HuH-7 (cell line): Measurements from ENCODE around the gene HYDIN.
"Not testable (repeated sequence)": the region's sequence is repeated elsewhere in the genome, so short reads cannot be mapped to it uniquely, and the experiment has no call there.

Experiments used
- DNase-seq: peaks from one replicate; pipeline ENCODE4 v3.0.0; 2011; ENCODE audit warnings: low spot score

The HYDIN gene

DNA sequence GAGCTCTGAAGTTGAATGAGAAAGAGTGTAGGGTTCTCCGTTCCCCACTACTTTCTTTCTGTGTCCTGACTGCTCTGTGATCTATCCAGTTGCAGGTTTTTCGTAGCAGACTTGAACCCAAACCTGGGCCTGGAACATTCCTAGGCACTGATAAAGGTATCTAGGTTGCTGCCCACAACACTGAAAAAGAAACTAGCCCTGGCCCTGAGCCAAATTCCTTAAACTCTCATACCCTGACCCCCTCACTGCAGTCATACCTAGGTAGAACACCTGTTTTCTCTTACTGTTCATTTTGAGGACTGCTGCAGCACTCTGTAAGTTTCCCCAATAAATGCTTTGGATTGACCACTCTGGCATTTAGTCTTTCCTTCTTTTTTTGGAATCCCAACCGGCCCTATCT, 5.4 kb downstream of the HYDIN start:
- no peak for DNase-seq

DNA sequence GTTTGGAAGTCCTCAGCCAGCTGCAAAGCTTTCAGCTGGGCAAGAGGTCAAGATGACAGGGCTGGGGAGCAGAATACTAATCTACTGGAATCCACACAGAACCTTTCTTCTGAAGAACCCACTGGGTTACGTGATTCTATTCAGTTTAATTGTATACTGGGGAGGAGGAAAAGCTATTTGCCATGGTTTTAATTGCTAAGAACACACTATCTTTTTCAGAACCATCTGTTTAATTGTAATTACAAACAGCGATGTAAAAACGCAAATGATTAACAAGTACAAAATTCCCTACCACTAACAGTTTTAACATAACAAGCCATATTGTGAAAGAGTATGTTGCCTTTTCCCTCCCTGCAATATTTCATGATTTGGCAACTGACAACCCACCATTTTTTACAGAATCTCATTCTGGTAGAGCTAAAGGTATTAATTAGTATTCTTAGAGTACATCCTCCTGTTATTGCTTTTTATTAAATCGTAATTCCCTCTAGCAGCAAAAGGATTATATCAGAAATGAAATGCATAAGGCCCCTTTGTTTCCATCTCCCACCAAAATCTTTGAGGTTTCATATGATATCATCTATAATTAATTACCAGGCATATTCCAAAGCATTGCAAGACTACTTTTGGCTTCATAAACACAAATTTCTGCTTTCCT, 12.1 kb downstream of the HYDIN start:
- DNase-seq: no peak

DNA sequence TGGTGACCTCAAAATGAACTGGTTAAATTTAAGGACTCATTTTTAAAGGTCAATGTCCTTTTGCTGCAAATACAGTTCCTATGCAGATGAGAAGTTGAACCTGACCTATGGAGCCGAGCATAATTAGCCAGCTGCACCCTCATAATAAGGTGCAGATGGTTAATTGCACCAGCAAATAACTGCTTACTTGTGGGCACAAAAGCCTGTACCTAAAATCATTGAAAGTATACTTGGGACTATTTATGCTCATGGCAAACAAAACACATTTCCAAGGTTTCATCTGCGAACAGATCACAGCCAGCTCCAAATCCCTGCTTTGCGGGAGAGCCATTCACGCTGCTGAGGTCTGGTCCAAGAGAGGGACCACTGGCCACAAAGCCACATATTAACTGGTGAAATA, 13.0 kb downstream of the HYDIN start:
- no peak for DNase-seq

DNA sequence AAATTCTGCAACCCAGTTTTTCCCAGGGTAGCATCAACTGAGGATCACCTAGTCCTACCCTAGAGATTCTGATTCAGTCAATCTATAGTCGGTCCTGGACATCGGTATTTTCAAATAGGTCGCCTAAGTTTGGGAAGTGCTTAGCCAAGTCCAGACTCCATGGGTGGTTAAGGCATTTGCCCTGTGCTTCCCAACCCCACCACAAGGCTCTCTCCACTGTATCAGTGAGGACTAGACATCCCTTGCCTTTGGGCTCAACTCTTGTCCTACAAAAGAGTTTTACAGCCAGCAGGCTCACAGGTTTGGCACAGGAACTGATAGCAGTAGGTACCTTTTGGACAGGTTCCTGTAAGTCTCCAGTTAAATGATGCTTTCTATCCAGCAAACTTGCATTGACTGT, 13.8 kb downstream of the HYDIN start:
- no peak for DNase-seq

DNA sequence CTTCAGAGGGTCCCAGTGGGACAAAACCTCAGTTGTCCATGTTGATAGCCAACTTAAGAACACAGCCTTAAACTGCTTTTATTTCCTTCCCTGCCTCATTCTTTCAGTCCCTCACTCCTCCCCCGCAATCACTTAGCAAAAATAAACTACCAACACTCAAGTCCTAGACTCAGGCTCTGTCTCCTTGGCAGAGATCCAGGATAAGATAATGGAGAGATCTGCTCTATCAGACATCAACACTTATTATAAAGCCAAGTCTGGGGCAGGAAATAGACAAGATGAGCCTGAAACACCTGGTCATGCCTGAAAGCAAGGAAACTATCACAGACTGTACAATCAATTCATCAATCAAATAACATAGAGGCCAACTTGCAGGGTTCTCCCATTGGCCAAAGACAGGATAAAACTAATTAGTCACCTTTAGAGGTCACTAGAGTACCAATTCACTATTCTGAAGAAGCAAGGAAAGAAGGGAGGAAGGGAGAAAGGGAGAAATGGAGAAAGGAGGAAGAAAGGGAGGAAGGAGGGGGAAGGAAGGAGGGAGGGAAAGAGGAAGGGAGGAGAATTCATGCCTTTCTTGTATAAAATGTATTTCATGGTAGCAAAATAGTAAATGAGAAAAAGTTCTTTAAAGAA, 15.7 kb downstream of the HYDIN start:
- DNase-seq: no peak

DNA sequence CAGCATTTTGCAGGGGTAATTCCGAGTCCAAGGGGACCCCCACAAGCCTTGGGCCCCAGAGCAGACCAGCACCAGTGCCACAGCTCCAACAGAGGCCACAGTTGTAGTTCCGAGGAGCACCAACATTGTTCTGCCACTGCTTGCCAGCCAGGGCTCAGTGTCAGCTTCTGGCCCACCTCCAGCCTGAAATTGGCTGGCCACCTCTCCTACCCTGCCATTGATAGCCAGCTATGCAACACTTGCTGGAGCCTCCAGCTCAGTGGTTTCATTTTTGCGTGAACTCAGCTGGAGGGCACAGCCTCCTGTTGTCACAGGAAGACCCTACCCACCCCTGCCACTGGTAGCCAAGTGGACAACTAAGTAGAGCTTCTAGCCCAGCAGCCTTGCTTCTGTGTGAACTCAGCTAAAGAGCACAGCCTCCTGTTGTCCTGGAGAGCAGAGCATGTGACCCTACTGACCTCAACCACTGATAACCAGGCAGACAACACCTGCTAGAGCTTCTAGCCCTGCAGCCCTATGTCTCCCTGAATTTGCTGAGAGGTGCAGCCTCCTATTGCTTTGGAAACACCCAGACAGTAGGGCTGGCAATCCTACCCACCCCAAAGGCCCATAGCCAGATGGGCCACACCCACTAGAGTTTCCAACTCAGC, 24.9 kb downstream of the HYDIN start:
- DNase-seq: no peak

DNA sequence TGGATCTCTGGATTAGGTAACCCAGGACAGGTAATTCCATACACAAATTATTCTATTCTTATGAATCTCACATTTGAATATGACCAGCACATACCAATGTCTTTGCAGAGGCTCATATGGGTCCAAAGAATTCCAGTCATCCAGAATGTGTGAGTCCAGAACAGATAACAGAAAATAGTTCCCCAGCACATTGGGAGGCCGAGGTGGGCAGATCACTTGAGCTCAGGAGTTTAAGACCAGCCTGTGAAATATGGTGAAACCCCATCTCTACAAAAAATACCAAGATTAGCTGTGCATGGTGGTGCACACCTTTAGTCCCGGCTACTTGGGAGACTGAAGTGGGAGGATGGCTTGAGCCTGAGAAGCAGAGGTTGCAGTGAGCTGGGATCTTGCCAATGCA, 26.9 kb downstream of the HYDIN start:
- no peak for DNase-seq

DNA sequence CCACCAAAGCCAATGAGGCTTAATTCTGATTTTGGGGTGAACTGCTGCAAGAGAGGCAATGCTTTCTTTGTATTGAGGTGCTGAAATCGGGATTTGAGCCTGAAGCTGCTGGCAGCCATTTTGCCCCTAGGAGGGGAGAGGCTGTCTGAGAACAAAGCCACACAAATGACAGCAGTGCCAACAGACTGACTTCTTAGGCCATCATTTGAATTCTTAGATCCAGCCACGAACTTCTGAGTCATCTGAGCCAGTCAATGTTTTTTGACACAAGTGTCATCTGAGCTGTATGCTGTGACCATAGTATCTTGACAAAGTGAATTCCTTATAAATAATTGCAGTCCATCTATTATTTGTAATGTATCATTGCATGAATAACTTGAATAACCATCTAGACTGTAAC, 29.0 kb downstream of the HYDIN start:
- no peak for DNase-seq

DNA sequence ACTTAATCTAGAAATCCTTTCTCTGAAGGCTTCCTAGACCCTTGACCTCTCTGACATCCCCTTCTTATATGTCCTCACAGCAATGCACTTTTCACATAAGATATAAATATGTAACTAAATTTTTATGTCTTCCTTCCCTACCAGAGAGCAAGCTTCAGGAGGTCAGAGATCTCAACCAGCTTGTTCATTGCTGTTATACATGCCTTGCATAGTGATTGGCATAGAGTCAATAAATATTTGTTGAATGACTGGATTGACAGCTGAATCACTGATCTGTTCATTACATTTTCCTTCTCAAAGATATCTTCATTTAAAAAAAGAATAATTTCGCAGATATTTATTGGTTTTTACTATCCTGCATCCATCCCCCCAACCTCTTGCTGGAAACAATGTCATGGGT, 29.5 kb downstream of the HYDIN start:
- no peak for DNase-seq

DNA sequence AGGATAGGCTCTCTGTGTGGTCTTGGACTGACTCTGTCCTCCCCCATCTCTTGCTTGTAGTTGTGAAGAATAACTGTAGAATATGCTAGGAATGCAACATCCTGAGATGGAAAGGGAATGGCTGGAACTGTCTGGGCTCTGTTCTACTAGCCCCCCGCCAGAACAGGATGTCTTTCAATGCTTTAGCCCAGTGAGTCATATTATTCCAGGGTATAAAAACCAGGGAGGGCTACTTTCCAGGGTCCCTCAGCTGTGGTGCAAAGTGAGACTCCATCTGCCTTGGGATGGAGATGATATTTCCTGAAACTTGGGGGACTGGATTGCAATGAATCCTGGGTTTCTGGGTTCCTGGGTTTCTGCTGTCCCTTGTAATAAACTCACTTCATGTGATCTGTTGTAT, 32.1 kb downstream of the HYDIN start:
- DNase-seq: no peak

DNA sequence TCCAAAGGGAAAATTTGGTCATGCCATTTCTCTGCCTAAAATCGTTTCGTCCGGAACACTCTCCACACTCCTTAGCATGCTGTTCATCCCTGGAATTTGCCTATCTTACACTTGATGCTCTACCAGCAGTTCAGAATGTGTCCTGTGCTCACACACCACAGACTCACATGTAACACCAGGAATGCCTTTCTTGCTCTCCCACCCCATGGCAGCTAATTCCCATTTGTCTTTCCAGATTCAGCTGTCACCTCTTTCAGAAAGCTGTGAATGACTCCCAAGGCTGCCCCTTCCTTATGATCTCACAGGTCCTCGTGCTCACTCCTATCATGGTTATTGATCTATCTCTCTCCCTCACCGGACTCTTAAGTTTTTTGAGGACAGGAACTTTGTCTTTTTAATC, 38.1 kb downstream of the HYDIN start:
- DNase-seq: no peak

DNA sequence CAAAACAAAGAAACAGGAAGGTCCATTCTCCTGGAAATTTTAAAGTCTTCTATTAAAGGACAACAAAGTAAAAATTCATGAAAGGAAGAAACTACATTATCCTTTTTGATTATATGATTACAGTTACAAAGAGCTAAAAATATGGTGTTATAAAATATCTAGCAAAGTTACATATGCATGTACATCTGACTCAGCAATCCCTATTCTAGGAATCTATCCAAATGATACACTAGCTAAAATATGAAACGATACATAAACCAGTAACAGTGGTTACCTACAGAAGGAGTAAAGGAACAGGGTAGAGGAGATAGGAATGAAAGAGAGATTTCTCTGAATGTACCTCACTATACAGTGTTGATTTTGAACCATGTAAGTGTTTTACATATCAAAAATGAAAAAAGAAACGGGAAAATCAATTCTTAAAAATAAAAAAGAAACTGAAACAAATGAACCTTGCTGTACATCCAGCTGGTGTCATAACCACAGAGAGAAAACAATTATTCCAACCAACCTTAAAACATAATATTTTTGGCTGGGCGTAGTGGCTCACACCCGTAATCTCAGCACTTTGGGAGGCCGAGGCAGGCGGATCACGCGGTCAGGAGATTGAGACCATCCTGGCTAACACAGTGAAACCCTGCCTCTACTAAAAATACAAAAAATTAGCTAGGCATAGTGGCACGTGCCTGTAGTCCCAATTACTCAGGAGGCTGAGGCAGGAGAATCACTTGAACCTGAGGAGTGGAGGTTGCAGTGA, 41.4 kb downstream of the HYDIN start:
- DNase-seq: no peak

DNA sequence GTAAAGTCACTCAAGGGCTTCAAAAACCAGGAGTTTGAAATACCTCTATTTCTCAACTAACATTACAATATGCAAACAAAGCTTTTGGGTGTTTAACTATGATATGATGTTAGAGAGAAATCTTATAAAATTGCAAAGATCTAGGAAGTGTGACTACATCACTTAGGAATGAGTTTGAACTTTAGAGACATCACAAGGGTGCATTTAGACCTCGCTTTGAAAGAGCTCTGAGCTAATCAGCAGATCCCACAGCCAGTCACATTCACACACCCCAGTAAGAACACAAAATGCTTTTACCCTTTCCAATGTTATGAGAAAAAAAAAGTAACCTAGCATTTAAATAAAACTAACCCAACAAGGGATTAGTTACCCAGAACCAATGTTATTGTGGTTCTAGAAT, 45.2 kb downstream of the HYDIN start:
- DNase-seq: no peak

DNA sequence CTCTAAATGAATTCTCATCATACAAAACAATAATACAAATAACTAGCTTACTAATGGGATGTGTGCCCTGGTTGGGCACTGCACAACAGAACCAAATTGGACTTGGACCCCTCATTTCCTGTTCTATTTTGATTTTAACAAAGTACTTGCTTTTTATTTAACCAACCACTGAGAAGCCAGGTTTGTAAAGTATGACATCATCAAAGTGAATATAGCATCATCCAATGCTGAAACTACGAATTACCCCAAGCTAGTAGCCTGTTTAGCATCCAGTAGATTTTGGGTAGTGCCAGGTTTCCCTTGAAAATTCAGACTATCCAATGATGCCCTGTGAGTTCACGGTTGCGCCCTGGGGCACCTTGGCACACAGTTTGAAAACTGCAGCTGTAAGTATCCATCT, 51.0 kb downstream of the HYDIN start:
- no peak for DNase-seq

DNA sequence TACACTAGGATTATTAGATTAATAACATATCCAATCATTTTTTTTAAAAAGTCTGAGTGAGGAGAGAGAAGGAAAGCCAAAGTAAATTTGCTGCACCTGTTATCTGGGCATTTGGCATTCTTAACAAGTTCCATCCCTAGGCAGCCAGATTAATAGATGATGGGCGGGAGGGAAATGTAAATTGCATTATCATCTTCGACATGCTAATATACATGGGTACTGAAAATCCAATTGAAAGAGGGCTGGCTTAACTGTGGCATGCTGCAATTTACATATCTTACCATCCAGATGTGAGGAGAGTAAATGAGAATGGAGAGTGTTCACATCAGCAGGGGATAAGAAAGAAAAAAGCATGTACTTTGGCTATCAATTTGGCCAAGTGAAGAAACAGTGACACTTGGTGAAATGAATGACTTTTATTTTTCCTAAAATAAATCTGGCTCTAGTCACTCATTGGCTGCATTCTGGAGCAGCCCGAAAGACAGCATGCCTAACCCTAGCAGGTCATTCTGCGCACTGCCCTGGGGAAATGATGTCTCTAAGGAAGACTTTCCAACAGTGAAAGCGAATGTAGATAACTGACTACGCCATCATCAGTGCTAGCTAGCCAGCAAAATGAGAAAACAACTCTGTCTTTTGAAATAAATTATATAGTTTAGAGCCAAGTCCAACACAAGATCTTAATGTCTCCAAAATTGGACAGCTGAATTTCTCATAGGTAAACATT, 57.9 kb downstream of the HYDIN start:
- no peak for DNase-seq

DNA sequence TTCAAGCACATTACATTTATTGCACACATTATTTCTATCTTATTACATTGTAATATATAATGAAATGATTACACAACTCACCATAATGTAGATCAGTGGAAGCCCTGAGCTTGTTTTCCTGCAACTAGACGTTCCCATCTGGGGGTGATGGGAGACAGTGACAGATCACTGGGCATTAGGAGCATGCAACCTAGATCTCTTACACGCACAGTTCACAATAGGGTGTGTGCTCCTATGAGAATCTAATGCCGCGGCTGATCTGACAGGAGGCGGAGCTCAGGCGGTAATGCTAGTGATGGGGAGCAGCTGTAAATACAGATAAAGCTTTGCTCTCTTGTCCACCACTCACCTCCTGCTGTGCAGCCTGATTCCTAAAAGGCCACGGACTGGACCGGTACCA, 69.5 kb downstream of the HYDIN start:
- not testable (repeated sequence) for DNase-seq

DNA sequence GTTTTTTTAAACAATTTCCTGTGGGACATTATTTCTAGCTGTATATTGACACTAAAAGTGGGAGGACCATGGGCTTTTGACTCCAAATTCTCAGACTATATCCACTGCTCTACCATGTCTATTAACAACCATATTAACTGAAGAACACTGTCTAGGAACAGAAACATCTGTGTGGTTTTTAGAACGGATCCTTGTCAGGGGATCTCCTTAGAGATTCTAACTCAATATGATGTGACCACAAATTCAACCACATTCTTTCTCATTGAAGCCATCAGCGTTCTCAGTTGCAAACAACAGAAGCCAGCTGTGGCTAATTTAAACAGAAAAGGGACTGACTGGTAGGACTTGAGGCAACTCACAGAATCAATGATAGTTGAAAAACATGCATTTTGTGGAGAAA, 73.2 kb downstream of the HYDIN start:
- not testable (repeated sequence) for DNase-seq

DNA sequence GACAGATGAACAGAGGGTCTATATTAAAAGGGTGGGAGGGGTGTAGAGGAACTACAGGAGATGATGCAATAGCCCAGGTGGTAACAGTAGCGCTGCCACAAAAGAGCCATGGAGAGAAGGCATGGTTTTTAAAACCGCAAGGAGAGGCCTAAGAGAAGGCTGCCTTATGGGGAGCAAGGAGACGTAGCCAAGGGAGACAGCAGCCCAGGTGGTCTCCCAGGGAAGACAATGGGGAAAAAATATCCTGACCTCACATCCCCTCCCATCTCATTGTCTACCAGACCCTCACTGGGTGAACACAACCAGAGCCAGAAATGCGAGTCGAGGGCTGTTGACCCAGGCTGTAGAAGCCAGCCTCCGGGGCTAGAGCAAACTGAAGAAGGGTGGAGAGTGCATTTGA, 77.2 kb downstream of the HYDIN start:
- not testable (repeated sequence) for DNase-seq

DNA sequence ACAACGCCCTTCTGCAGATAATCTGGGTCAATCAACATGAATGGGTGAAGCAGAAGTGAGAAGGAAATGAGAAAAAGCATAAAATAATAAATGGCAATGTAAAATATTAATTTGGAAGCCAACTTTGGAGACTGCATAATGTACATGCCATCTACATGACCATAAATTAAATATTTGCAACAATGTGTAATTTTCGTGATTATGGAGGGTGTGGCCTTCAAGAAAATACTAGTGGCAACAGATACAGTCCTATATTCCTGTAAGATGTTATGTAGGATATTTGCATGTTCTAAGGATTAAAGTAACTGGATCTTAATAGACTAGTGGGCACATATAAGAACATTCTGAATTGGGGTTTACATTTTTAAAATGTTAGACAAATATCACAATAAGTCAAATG, 78.9 kb downstream of the HYDIN start:
- not testable (repeated sequence) for DNase-seq

DNA sequence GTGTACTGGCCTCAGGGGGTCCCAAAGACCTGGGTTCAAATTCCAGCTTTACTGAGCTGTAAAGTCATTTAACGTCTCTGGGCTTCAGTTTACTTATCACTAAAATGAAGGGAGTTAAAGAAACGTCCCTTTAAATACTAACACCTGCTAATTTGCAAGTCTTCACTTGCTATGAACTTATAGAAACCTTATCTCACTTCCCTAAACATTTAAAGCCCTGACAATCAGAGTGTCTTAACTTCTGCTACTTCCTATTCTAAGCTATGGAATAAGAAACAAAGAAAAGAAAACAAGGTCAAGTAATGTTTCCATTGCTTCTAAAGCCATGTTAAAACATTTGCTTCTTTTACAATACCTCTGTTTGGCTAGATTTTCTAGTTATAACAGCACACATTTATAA, 87.3 kb downstream of the HYDIN start:
- DNase-seq: not testable (repeated sequence)

DNA sequence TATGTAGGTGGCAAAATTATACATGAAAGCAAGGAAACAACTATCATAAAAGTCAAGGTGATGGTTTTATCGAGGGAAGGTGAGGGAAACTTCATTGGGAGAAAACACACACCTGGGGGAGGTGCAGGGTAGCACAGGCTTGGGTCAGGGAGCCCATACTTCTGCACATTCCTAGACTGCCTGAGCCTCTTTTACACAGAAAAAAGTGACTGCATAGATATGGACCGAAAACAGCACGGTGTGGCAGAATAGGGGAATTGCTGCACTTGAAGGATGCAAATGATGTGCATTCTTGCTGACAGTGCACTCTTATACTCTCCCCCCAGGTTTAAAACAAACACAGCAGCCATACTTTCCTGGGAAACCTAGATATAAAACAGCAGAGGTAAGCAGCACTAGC, 120.0 kb downstream of the HYDIN start:
- not testable (repeated sequence) for DNase-seq

DNA sequence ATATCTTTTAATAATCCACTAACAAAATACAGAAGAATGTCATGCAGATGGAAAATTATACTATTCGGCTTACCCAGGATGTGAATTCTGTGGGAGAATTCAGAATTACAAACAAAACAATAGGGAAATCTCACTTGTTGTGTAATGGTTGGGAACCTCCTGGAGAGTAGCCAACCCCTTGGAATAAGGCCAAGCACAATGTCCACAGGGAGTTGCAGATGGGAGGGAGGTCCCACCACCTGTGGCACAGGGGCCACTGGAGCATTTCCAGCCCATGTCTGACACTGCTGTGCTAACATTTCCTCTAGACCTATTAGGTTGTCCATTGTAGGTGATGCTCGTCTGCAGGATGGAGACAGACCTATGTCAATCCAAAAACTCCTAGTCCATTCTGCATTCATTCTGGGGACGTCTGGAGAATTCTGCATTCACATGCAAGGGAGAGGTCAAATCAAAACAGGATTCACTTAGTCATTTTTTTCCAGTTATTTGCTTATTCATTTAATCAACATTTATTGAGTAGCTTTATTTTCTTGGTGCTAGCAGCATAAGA, 120.8 kb downstream of the HYDIN start:
- not testable (repeated sequence) for DNase-seq
